HepG2 (cell line): ENCODE measurements around the gene ATXN2. TPM values are rescaled to one million over a fixed set of nuclear protein-coding genes. Genes with fewer than 3 reads are reported as not detected.
A peak's percentile ranks its signal among the peaks of the same experiment; 100 is the strongest.

Experiments
- ARID4A ChIP-seq: sonication (generic); formaldehyde crosslinking; IDR thresholded peaks from 2 replicates; pipeline ENCODE4 v1.5.0; 2020; ENCODE audit warnings: mild to moderate bottlenecking, missing genetic modification reagents, borderline replicate concordance
- GABPA ChIP-seq, 2 experiments: IDR thresholded peaks; 2 replicates each; pipeline ENCODE4 v1.6.1; 2011 to 2016; ENCODE audit warnings: low read depth in 2 of 2, low read length in 1 of 2, missing biosample characterization in 1 of 2, missing genetic modification characterization in 1 of 2
- HNF4A ChIP-seq: sonication (generic); formaldehyde crosslinking; IDR thresholded peaks from 2 replicates; pipeline ENCODE4 v1.4.0; 2020; ENCODE audit warnings: missing genetic modification reagents
- KDM5A ChIP-seq: fragments of 200-600 bp; sonication (generic); IDR thresholded peaks from 2 replicates; pipeline ENCODE4 v1.7.0; 2018; ENCODE audit warnings: antibody characterized with exemption, mild to moderate bottlenecking, low read length, borderline replicate concordance
- MAF1 ChIP-seq: sonication (generic); formaldehyde crosslinking; IDR thresholded peaks from 2 replicates; pipeline ENCODE4 v1.5.0; 2020; ENCODE audit warnings: missing genetic modification reagents, borderline replicate concordance
- PAWR ChIP-seq: sonication (generic); formaldehyde crosslinking; IDR thresholded peaks from 2 replicates; pipeline ENCODE4 v1.4.0; 2020; ENCODE audit warnings: missing genetic modification reagents, mild to moderate bottlenecking, borderline replicate concordance
- SMAD1 ChIP-seq: sonication (generic); formaldehyde crosslinking; IDR thresholded peaks from 2 replicates; pipeline ENCODE4 v1.4.0; 2020; ENCODE audit warnings: missing genetic modification reagents, low read depth, mild to moderate bottlenecking, borderline replicate concordance
- ZMYM4 ChIP-seq: sonication (generic); formaldehyde crosslinking; IDR thresholded peaks from 2 replicates; pipeline ENCODE4 v1.8.1; 2023; ENCODE audit warnings: mild to moderate bottlenecking, missing genetic modification reagents
- ZNF556 ChIP-seq: sonication (generic); formaldehyde crosslinking; IDR thresholded peaks from 2 replicates; pipeline ENCODE4 v1.4.0; 2020; ENCODE audit warnings: mild to moderate bottlenecking, missing genetic modification reagents, borderline replicate concordance
- ZNF740 ChIP-seq: sonication (generic); formaldehyde crosslinking; IDR thresholded peaks from 2 replicates; pipeline ENCODE4 v1.4.0; 2020; ENCODE audit warnings: missing genetic modification reagents
- ZNF841 ChIP-seq: sonication (generic); formaldehyde crosslinking; IDR thresholded peaks from 2 replicates; pipeline ENCODE4 v1.8.1; 2023; ENCODE audit warnings: missing genetic modification reagents, borderline replicate concordance
- polyA plus RNA-seq, 8 experiments: library from polyadenylated mRNA; depleted of rRNA in 3 of 8; stranded (reverse) in 7 of 8; unstranded in 1 of 8; fragments of >200 nt; fragmentation: Illumina TruSeq in 4 of 8; extraction: Trizol in 4 of 8; gene quantifications; 2 replicates each; pipeline versions ENCODE4 v1.2.1 to v1.2.3, GENCODE V29; 2011 to 2016; ENCODE audit warnings: low read depth in 4 of 8, missing spikeins in 1 of 8, mixed read lengths in 1 of 8; ENCODE audit not compliant: insufficient read depth in 1 of 8
- total RNA-seq, 5 experiments: library from RNA; depleted of rRNA; stranded (reverse); fragments of >200 nt; fragmentation: Illumina TruSeq; extraction: Trizol; gene quantifications; 2 replicates each; pipeline ENCODE4 v1.2.3, GENCODE V29; 2016; ENCODE audit warnings: low read depth in 1 of 5
- TF ChIP-seq, protein P1 (sequence below): sonication (generic); formaldehyde crosslinking; IDR thresholded peaks from 2 replicates; pipeline ENCODE4 v1.8.1; 2022; ENCODE audit warnings: low read depth, mild to moderate bottlenecking, missing genetic modification reagents
- TF ChIP-seq, protein P2 (sequence below): sonication (generic); formaldehyde crosslinking; IDR thresholded peaks from 2 replicates; pipeline ENCODE4 v1.5.0; 2020; ENCODE audit warnings: mild to moderate bottlenecking, missing genetic modification reagents

ATXN2 gene
- total and polyA plus RNA-seq, 2 of the 13 experiments (the other 11 are each of a cell fraction or from before 2014, with no cell fraction given), result 18.1 to 27.1 TPM

GRCh38 chr12:111599453-111600204 is 514 bp upstream of the ATXN2 start (continued):
- TF ChIP-seq, protein P1, sequence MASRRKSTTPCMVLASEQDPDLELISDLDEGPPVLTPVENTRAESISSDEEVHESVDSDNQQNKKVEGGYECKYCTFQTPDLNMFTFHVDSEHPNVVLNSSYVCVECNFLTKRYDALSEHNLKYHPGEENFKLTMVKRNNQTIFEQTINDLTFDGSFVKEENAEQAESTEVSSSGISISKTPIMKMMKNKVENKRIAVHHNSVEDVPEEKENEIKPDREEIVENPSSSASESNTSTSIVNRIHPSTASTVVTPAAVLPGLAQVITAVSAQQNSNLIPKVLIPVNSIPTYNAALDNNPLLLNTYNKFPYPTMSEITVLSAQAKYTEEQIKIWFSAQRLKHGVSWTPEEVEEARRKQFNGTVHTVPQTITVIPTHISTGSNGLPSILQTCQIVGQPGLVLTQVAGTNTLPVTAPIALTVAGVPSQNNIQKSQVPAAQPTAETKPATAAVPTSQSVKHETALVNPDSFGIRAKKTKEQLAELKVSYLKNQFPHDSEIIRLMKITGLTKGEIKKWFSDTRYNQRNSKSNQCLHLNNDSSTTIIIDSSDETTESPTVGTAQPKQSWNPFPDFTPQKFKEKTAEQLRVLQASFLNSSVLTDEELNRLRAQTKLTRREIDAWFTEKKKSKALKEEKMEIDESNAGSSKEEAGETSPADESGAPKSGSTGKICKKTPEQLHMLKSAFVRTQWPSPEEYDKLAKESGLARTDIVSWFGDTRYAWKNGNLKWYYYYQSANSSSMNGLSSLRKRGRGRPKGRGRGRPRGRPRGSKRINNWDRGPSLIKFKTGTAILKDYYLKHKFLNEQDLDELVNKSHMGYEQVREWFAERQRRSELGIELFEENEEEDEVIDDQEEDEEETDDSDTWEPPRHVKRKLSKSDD (CRISPR knock-in tag), result no peak
- peak; percentile 90 for TF ChIP-seq GABPA (IDR thresholded peaks at IDR 0.05; ENCODE audit: low read depth, low read length)
- peak; percentile 92 for TF ChIP-seq GABPA (CRISPR knock-in tag; IDR thresholded peaks at IDR 0.05; ENCODE audit: low read depth)
- TF ChIP-seq PAWR (CRISPR knock-in tag), result no peak
- no peak for TF ChIP-seq ZNF740 (CRISPR knock-in tag)
- TF ChIP-seq ARID4A (CRISPR knock-in tag), result peak; percentile 86
- no peak; the same call in 1 of the 2 replicates for TF ChIP-seq KDM5A
- no peak for TF ChIP-seq MAF1 (CRISPR knock-in tag)
- TF ChIP-seq ZMYM4 (CRISPR knock-in tag), result peak; percentile 29; the same call in 1 of the 2 replicates
- peak; percentile 86; the same call in 1 of the 2 replicates for TF ChIP-seq SMAD1 (CRISPR knock-in tag)
- TF ChIP-seq HNF4A (CRISPR knock-in tag), result no peak
- no peak for TF ChIP-seq ZNF841 (CRISPR knock-in tag)
- TF ChIP-seq, protein P2, sequence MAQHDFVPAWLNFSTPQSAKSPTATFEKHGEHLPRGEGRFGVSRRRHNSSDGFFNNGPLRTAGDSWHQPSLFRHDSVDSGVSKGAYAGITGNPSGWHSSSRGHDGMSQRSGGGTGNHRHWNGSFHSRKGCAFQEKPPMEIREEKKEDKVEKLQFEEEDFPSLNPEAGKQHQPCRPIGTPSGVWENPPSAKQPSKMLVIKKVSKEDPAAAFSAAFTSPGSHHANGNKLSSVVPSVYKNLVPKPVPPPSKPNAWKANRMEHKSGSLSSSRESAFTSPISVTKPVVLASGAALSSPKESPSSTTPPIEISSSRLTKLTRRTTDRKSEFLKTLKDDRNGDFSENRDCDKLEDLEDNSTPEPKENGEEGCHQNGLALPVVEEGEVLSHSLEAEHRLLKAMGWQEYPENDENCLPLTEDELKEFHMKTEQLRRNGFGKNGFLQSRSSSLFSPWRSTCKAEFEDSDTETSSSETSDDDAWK (CRISPR knock-in tag), result no peak
- no peak for TF ChIP-seq ZNF556 (CRISPR knock-in tag)
